Islet precursor cell (in vitro differentiated cells): Measurements from ENCODE around the gene CIRBP.

Experiments used
- DNase-seq: peaks from one replicate; pipeline ENCODE4 v3.0.0-alpha.2; 2018

Gene CIRBP

GRCh38 chr19:1270213-1270853 lies 1.2 kb downstream of the CIRBP start:
- no peak for DNase-seq

- DNase-seq, result no peak
These were observed 1.9 kb downstream of the CIRBP start for GRCh38 chr19:1270854-1271527.

GRCh38 chr19:1271528-1272422 lies 2.6 kb downstream of the CIRBP start:
- no peak for DNase-seq

GRCh38 chr19:1272423-1273262 lies 3.5 kb downstream of the CIRBP start:
- no peak for DNase-seq

- DNase-seq, result no peak
These were observed 4.3 kb downstream of the CIRBP start for GRCh38 chr19:1273263-1274041.

- DNase-seq, result no peak
These were observed 5.1 kb downstream of the CIRBP start for GRCh38 chr19:1274081-1274851.

- DNase-seq, result no peak
These were observed 5.7 kb downstream of the CIRBP start for GRCh38 chr19:1274852-1275259.

GRCh38 chr19:1275260-1275975 lies 6.3 kb downstream of the CIRBP start, which contains the start of gene FAM174C:
TSS of gene FAM174C (plus strand) at chr19:1275530. CDS start at chr19:1275550, 20 bp downstream.
- DNase-seq, result peak; percentile 98

- no peak for DNase-seq
These were observed 7.0 kb downstream of the CIRBP start for GRCh38 chr19:1275976-1276627.

GRCh38 chr19:1276628-1277022 lies 7.5 kb downstream of the CIRBP start:
- DNase-seq, result no peak

- DNase-seq, result no peak
These were observed 7.9 kb downstream of the CIRBP start for GRCh38 chr19:1277061-1277460.

GRCh38 chr19:1278074-1278473 lies 8.9 kb downstream of the CIRBP start:
- DNase-seq, result no peak

GRCh38 chr19:1278713-1279660 lies 9.9 kb downstream of the CIRBP start:
- DNase-seq, result no peak

GRCh38 chr19:1279782-1280341 lies 10.7 kb downstream of the CIRBP start:
- DNase-seq, result peak; percentile 93

GRCh38 chr19:1280636-1281568 lies 11.8 kb downstream of the CIRBP start:
- no peak for DNase-seq

- no peak for DNase-seq
These were observed 12.6 kb downstream of the CIRBP start for GRCh38 chr19:1281569-1282287.
